ENCODE results near the gene CACTIN. TPM values are rescaled to one million over a fixed set of nuclear protein-coding genes. Genes with fewer than 3 reads are reported as not detected.
A peak's percentile ranks its signal among the peaks of the same experiment; 100 is the strongest.

The CACTIN gene
- total RNA-seq, 2 donors from 2014 or later, result 38.2 to 52.8 TPM

DNA sequence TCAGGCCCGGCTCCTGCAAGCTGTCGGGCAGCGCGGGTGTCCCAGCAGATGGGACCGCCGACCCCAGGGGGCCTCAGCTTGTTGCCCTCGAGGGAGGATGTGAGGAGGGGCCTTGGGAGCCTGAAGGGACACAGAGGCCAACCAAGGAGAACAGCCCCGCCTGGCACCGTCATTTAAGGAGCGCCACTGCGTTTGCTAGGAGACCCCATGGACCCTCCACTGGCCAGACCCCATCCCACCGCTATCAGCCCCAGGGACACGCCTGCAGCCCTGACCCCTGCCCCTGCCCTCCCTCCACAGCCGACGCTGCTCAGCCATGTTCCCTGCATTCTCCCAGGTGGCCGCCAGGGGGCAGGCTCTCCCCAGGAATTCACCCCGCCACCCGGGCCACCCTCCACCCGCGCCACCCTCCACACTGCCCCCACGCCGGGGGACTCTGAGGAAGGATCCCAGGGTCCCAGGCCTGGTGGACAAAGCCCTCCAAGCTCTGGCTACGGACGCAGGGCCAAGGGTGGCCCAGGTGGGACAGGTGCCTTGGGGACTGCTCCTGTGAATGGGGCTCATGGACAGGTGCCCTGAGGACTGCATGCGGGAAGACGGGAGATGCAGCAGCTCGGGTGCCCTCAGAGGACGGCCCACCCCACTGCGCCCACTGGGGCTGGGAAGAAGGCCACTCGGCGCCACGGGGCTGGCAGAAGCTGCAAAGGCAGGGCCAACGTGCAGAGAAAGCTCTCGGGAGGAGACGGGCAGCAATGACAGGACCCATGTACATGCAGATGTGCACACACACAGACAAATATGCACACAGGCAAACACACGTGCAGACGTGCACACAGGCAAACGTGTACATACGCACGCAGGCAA is 39.3 kb upstream of the CACTIN start:
- intact Hi-C loops (cut with DNase I), result loop anchor here (1.0 kb wide), 1 partner anchor 34 kb away; the partner anchor contains the start of gene PIP5K1C

GRCh38 chr19:3664879-3665642 is 38.5 kb upstream of the CACTIN start:
- H3K9me3 ChIP-seq, result no peaks in the 10 kb centered on the region
- H3K4me1 ChIP-seq (replicated peaks), result no peaks in the 10 kb centered on the region
- H3K36me3 ChIP-seq, result no peaks in the 10 kb centered on the region
- H3K27me3 ChIP-seq (replicated peaks; ENCODE audit: insufficient read depth), result no peaks in the 10 kb centered on the region
- no peak for DNase-seq (ENCODE audit: low spot score)
- TF ChIP-seq, protein P1, sequence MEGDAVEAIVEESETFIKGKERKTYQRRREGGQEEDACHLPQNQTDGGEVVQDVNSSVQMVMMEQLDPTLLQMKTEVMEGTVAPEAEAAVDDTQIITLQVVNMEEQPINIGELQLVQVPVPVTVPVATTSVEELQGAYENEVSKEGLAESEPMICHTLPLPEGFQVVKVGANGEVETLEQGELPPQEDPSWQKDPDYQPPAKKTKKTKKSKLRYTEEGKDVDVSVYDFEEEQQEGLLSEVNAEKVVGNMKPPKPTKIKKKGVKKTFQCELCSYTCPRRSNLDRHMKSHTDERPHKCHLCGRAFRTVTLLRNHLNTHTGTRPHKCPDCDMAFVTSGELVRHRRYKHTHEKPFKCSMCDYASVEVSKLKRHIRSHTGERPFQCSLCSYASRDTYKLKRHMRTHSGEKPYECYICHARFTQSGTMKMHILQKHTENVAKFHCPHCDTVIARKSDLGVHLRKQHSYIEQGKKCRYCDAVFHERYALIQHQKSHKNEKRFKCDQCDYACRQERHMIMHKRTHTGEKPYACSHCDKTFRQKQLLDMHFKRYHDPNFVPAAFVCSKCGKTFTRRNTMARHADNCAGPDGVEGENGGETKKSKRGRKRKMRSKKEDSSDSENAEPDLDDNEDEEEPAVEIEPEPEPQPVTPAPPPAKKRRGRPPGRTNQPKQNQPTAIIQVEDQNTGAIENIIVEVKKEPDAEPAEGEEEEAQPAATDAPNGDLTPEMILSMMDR (IDR thresholded peaks at IDR 0.05), result no peak
- TF ChIP-seq POLR2AphosphoS5 (IDR thresholded peaks at IDR 0.05) (no peak), POLR2A (IDR thresholded peaks at IDR 0.05) (no peak)
- intact Hi-C loops (cut with DNase I), result no loop called here
- WGBS, result 82% methylated on average over 12 of the region's 19 CpGs
- H3K27ac ChIP-seq, result no peak overlapping the region
- no peak overlapping the region for H3K4me3 ChIP-seq

More for the DNA sequence above, 39.3 kb upstream of the CACTIN start:
- peak overlapping the region in 1 of 2 donors; percentile 35 for H3K27ac ChIP-seq
- 44% methylated on average over 29 of the region's 40 CpGs for WGBS
- no peak overlapping the region for H3K4me3 ChIP-seq
- H3K9me3 ChIP-seq, result no peaks in the 10 kb centered on the region
- DNase-seq (ENCODE audit: low spot score), result peak; percentile 46
- no peaks in the 10 kb centered on the region for H3K4me1 ChIP-seq (replicated peaks)
- H3K27me3 ChIP-seq (replicated peaks; ENCODE audit: insufficient read depth), result no peaks in the 10 kb centered on the region
- no peaks in the 10 kb centered on the region for H3K36me3 ChIP-seq
- peak; percentile 43 for TF ChIP-seq POLR2AphosphoS5 (IDR thresholded peaks at IDR 0.05)
- TF ChIP-seq, protein P1 (IDR thresholded peaks at IDR 0.05), result peak; percentile 94 to 97 (median 96)
- no peak for TF ChIP-seq POLR2A (IDR thresholded peaks at IDR 0.05)

GRCh38 chr19:3663838-3664237 is 37.2 kb upstream of the CACTIN start:
- no peaks in the 10 kb centered on the region for H3K4me1 ChIP-seq (replicated peaks)
- no peaks in the 10 kb centered on the region for H3K9me3 ChIP-seq
- peaks cover 0 to 5% of the 10 kb centered on the region in 2 donors for H3K36me3 ChIP-seq
- H3K27ac ChIP-seq, result no peak overlapping the region
- WGBS, result 90% methylated on average over 18 of the region's 18 CpGs
- H3K4me3 ChIP-seq, result no peak overlapping the region
- DNase-seq (ENCODE audit: low spot score), result no peak
- H3K27me3 ChIP-seq (replicated peaks; ENCODE audit: insufficient read depth), result no peaks in the 10 kb centered on the region
- intact Hi-C loops (cut with DNase I), result no loop called here
- TF ChIP-seq POLR2AphosphoS5 (IDR thresholded peaks at IDR 0.05), result no peak
- TF ChIP-seq, protein P1 (IDR thresholded peaks at IDR 0.05), result no peak
- no peak for TF ChIP-seq POLR2A (IDR thresholded peaks at IDR 0.05)

- WGBS, result 94% methylated on average over 25 of the region's 34 CpGs
- no peaks in the 10 kb centered on the region for H3K9me3 ChIP-seq
- no peak overlapping the region for H3K4me3 ChIP-seq
- H3K36me3 ChIP-seq, result peaks cover 0 to 17% of the 10 kb centered on the region in 2 donors
- TF ChIP-seq, protein P1 (IDR thresholded peaks at IDR 0.05), result no peak
- TF ChIP-seq POLR2AphosphoS5 (IDR thresholded peaks at IDR 0.05) (no peak), POLR2A (IDR thresholded peaks at IDR 0.05) (no peak)
- H3K27ac ChIP-seq, result no peak overlapping the region
- intact Hi-C loops (cut with DNase I), result no loop called here
- H3K27me3 ChIP-seq (replicated peaks; ENCODE audit: insufficient read depth), result no peaks in the 10 kb centered on the region
- no peaks in the 10 kb centered on the region for H3K4me1 ChIP-seq (replicated peaks)
- DNase-seq (ENCODE audit: low spot score), result no peak
These were observed 35.0 kb upstream of the CACTIN start for GRCh38 chr19:3661284-3662238.
